GM20000 (cell line): ENCODE measurements around the gene AP5Z1.

Source experiments
- DNase-seq: peaks from one replicate; pipeline ENCODE4 v3.0.0; 2012; ENCODE audit warnings: low spot score
- CTCF ChIP-seq: IDR thresholded peaks from 2 replicates; pipeline ENCODE4 v1.5.1; 2012; ENCODE audit warnings: mild to moderate bottlenecking, control low read depth; ENCODE audit errors: extremely low read depth, missing control alignments

Gene AP5Z1, protein sequence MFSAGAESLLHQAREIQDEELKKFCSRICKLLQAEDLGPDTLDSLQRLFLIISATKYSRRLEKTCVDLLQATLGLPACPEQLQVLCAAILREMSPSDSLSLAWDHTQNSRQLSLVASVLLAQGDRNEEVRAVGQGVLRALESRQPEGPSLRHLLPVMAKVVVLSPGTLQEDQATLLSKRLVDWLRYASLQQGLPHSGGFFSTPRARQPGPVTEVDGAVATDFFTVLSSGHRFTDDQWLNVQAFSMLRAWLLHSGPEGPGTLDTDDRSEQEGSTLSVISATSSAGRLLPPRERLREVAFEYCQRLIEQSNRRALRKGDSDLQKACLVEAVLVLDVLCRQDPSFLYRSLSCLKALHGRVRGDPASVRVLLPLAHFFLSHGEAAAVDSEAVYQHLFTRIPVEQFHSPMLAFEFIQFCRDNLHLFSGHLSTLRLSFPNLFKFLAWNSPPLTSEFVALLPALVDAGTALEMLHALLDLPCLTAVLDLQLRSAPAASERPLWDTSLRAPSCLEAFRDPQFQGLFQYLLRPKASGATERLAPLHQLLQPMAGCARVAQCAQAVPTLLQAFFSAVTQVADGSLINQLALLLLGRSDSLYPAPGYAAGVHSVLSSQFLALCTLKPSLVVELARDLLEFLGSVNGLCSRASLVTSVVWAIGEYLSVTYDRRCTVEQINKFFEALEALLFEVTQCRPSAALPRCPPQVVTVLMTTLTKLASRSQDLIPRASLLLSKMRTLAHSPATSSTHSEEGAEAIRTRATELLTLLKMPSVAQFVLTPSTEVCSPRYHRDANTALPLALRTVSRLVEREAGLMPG

DNA sequence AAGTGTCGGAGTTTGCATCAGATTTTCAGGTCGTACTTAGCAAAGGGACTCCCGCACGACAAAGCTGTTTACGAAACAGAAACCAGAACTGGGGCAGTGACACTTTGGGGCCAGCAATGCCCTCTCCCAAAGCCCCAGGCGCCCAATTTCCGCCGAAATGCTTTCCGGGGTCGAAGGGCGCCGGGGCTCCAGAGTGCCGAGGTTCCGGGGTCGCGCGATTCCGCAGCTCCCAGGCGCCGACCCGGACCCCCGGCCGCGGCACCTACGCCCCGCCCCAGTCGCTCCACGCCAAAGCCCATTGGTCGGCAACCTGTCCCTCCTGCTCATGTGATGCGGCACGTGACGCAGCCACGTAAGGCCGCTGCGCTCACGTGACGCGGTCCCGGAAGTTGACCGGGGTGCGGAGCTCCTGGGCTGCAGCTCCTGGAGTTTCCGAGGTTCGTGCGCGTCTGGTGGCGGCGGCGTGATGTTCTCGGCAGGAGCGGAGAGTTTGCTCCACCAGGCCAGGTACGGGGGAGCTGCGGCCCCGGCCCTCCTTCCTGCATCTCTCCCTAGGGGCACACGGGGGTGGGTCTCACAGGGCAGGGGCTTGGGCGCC is at the start of gene AP5Z1:
AP5Z1 (plus strand) TSS at position 374 of the 598 bp plus-strand sequence; CDS start at position 467, 93 bp downstream.
- TF ChIP-seq CTCF: no peak
- peak; percentile 99 for DNase-seq

GRCh38 chr7:4725850-4726450 is 49.5 kb upstream of the AP5Z1 start:
- TF ChIP-seq CTCF: no peak
- no peak for DNase-seq

GRCh38 chr7:4726566-4726965 is 48.9 kb upstream of the AP5Z1 start:
- TF ChIP-seq CTCF: no peak
- no peak for DNase-seq

DNA sequence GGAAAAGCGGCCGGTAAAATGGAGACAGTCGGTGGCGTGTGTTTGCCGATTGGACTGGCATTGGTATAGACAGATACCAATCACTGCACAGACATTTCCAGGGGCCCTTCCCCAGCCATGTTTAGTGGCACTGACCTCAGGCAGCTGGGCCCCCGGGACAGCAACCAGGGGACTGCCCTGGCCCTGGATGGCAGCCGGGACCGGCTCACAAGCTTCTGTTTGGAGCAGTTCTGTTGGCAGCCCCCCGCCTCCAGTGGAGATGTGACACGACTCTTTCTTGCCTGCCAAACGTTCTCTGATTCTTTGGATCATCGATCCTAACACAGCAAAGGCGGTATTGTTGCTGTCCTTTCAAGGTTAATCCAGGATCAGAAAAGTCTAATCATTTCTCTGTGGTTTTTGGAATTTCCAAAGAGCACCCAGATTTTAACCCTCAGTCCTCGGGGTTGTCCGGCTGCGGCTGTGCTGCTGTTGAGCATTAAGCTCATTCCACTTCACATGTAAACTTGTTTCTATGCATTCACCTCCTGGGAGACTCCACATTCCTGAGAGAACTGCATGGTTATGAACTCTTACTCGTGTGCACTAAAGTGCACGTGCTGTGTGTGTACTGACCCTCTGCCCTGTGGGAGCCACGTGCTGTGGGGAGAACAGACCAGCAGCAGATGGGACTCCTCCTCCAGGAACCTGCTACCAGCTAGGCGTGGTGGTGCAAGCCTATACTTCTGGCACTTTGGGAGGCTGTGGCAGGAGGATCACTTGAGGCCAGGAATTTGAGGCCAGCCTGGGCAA is 47.3 kb upstream of the AP5Z1 start:
- DNase-seq: no peak
- TF ChIP-seq CTCF: no peak

- no peak for DNase-seq
- TF ChIP-seq CTCF: no peak
These were observed 46.2 kb upstream of the AP5Z1 start for GRCh38 chr7:4729266-4729665.

DNA sequence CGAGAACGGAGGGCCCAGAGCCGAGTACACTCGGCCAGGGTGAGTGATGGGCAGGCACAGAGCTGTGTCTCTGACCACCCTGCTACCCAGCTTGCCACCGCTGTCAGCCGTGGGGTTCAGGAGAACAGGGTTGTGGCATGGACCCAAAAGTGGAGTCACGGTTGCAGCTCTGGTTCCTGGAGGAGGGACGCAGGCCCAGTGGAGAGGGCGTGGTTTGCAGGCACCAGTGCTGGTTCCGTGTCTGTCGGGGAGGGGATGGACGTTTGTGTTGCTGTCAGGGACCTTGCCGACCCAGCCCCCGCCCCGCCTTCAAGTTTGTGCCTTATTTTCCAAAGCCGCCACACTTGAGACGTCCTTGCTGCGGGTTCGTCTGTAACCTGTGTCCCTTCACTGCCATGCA is 45.1 kb upstream of the AP5Z1 start:
- DNase-seq: no peak
- no peak for TF ChIP-seq CTCF
